Diencephalon (tissue), 1 donor: Measurements from ENCODE around the gene CLEC1B. TPM values are rescaled to one million over a fixed set of nuclear protein-coding genes. Genes with fewer than 3 reads are reported as not detected.

Source experiments
- total RNA-seq: library from RNA; depleted of rRNA; stranded (reverse); fragments of >200 nt; gene quantifications from one replicate; pipeline ENCODE4 v1.2.3, GENCODE V29; 2014

The CLEC1B gene
- total RNA-seq, result not detected

GRCh38 chr12:9999016-9999415 is at the start of gene CLEC1B:
Gene CLEC1B, minus strand, starts transcription at chr12:9999121. Its CDS starts 21 bp downstream, at chr12:9999100.

GRCh38 chr12:10030446-10030845 is 31.5 kb upstream of the CLEC1B start, which contains the start of gene CLEC9A:
Gene CLEC9A, plus strand, starts transcription at chr12:10030682. Its CDS starts 22,006 bp downstream, at chr12:10052688.

DNA sequence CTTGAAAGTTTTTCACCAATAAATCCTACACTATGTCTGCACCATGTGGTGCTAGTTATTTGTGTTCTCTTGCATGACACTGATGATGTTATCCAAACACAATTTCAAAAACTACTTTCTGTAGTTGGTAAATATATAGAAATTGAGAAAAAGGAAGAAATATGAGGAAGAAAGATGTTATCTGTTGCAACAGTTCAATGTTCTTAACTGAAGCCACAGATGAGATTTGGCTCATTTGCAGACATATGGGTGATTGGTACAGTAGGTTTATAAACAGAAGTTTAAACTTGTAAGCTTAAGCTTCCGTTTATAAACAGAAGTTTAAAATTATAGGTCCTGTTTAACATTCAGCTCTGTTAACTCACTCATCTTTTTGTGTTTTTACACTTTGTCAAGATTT is 27.7 kb downstream of the CLEC1B start, which contains the start of gene CLEC12A:
Gene CLEC12A (plus strand): TSS at position 229 of the 400 bp plus-strand sequence. CDS start 188 bp downstream, outside the sequence.

Other genes starting within 250 kb of the CLEC1B start
- gene CD69, start 238.2 kb downstream of the CLEC1B start, total RNA-seq, result 1.2 TPM
- 0.46 TPM for gene KLRF1, start 171.6 kb downstream of the CLEC1B start, total RNA-seq
- 2.1 TPM for gene CLEC2B, start 129.8 kb downstream of the CLEC1B start, total RNA-seq
- not detected for gene KLRF2, start 117.6 kb downstream of the CLEC1B start, total RNA-seq
- gene CLEC2A, start 66.8 kb downstream of the CLEC1B start, total RNA-seq, result not detected
- 0.23 TPM for gene CLEC12A, start 27.7 kb downstream of the CLEC1B start, total RNA-seq
- gene CLEC12B, start 11.5 kb upstream of the CLEC1B start, total RNA-seq, result not detected
- not detected for gene CLEC9A, start 31.6 kb upstream of the CLEC1B start, total RNA-seq
- gene CLEC1A, start 99.9 kb upstream of the CLEC1B start, total RNA-seq, result 0.69 TPM
- gene CLEC7A, start 131.1 kb upstream of the CLEC1B start, total RNA-seq, result 2.1 TPM
- 16.4 TPM for gene OLR1, start 173.0 kb upstream of the CLEC1B start, total RNA-seq
- 2.3 TPM for gene TMEM52B, start 179.9 kb upstream of the CLEC1B start, total RNA-seq
- 85.3 TPM for gene GABARAPL1, start 213.8 kb upstream of the CLEC1B start, total RNA-seq